Hematopoietic multipotent progenitor cell (in vitro differentiated cells): ENCODE data around the gene ISG15. TPM values are rescaled to one million over a fixed set of nuclear protein-coding genes. Genes with fewer than 3 reads are reported as not detected.
"Not testable (repeated sequence)": the region's sequence is repeated elsewhere in the genome, so short reads cannot be mapped to it uniquely, and the experiment has no call there.

Experiments
- DNase-seq, 3 donors: peaks; one replicate each; pipeline ENCODE4 v3.0.0-alpha.2; 2011 to 2015; ENCODE audit warnings: low read depth in 2 of 3, low spot score in 2 of 3
- total RNA-seq: library from RNA; depleted of rRNA; stranded (reverse); fragments of >200 nt; gene quantifications from one replicate; pipeline ENCODE4 v1.2.3, GENCODE V29; 2012

The ISG15 gene
- total RNA-seq, 1 donor, result 76.2 TPM

- DNase-seq, result no peak
Observed at GRCh38 chr1:974687-975328, 38.5 kb upstream of the ISG15 start.

DNA sequence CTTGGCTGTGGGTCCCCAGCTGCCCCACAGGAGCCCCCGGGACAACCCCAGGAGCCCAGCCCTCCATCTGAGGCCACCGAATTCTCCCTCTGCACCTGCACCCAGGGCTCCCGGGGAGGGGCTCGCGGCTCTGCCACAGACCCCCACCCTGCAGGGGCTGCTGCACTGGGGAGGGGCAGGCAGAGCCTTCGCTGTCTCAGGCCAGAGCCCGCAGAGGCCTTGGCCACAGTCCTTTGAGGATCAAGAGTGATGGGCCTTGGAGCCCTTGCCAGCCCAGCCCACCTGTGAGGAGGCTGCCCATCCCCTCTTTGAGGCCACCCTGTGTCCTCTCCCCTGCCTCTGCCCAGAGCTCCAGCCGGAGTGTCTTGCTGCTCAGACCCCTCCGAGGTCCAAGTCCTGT is 37.9 kb upstream of the ISG15 start:
- DNase-seq, result no peak

DNA sequence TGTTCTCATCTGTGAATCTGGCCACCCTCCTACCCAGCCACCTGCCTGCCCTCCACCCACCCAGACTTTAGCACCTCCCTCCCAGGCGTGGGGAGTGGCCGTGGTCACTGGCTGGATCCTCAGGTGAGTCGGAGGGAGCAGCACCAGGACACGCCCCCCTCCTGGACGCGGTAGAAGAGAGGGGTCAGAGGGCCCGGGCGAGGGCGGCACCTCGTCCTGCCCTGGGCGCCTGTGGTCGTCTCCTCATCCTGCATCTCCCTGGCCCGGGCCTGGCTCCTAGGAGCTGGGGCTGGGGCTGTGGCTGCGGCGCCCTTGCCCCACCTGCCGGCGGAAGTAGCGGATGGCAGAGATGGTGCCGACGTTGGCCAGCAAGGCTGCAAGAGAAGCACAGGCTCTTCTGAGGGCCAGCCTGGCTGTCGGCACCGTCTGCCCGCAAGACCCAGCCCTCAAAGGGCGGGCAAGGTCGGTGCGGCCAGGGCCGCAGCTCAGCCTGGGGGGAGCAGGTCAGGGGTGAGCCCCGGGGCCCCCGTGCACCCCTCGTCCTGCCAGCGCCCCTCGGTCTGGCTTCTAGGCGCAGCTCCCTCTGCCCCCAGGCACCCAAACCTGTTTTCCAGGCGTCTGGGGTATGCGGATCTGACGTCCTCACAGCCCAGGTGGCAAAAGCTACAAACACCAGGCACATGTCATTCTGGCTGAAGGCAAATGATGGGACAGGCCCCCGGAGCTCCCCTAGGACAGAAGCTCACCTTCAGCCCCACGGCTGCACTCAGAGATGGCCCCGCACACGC is 37.2 kb upstream of the ISG15 start:
- DNase-seq, result peak in 2 of 3 donors; percentile 57 to 59

GRCh38 chr1:976791-977190 is 36.5 kb upstream of the ISG15 start:
- DNase-seq, result not testable (repeated sequence)

DNA sequence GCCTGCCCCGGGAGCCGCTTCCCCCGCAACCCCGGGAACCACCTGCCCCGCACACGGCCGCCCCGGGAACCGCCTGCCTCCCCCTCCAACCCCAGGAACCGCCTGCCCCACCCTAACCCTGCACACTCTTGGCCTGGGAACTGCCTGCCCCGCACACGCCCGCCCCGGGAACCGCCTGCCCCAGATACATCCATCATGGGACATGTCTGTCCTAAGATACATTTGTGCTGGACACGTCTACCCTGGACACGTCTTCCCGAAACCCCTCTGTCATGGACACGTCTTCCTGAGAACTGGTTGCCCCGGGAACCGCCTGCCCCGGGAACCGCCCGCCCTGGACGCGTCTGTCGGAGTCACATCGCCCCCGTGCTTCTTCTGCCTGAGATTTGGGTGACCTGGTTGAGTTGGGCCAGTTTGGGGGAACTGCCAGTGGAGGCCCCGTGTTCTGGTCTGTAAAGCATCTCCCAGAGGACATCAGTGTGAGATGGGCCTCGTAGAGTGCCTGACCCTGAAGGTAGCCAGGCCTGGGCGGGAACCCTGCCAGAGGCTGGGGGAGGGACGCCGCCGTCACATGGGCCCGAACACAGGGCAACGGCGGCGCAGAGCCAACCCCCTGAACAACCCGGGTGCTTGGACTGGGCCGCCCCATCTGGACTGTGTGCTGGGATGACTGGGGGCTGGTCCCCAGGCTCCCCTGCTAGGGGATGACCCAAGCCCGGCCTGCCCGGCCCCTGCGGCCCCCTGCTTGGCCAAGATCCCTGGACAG is 35.0 kb upstream of the ISG15 start:
- no peak for DNase-seq

GRCh38 chr1:978835-979743 is 34.2 kb upstream of the ISG15 start:
- DNase-seq, result no peak

DNA sequence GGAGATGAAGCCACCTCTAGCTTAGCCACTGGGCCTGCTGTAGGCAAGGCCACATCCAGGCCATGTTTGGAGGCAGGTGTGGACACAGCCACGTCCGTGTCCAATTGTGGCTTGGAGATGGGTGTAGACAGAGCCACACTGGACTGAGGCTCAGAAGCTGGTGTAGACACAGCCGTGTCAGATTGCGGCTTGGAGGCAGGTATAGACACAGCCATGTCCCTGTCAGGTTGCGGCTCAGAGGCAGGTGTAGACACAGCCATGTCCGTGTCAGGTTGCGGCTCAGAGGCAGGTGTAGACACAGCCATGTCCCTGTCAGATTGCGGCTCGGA is 33.6 kb upstream of the ISG15 start:
- no peak for DNase-seq

DNA sequence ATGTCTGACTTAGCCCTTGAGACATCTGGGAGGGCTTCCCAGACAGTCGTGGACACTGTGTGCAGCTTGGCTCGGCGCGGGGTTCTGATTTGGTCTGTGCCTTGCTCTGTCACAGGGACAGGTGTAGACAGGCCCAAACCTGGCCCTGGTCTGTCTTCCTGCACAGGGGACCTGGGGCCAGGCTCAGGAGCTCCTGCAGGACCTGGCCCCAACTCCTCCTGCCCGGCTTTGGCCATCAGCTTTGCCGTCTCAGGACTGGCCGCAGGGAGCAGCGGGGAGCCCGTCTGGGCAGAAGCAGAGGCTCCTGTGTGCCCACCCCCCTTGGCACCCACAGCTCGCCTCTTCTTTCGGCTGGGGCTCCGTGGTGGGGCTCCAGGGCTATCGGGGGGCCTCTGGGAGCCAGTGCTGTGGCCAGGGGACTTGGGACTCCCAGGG is 33.1 kb upstream of the ISG15 start:
- DNase-seq, result no peak

GRCh38 chr1:980602-981395 is 32.5 kb upstream of the ISG15 start:
- DNase-seq, result no peak

DNA sequence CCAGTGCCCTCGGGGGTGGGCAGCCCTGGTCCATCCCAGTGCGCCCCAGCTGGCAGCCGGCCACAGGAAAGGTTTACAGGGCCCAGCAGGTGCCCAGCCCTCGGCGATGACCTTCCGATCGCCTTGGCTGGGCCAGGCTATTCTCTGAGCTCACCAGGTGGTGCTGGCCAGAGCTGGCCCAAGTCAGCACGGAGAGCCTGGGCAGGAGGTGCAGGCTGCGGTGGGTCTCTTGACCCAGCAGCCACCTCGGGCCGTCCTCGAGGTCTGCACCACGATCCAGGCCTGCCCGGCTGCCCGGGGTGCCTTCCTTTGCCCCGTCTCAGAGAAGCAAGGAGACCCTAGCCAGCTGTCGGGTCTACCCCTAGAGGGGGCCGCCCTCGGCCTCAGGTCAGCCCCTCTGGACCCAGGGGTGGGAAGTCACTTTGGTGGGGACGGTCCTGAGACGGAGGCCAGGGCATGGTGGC is 31.8 kb upstream of the ISG15 start:
- DNase-seq, result no peak

DNA sequence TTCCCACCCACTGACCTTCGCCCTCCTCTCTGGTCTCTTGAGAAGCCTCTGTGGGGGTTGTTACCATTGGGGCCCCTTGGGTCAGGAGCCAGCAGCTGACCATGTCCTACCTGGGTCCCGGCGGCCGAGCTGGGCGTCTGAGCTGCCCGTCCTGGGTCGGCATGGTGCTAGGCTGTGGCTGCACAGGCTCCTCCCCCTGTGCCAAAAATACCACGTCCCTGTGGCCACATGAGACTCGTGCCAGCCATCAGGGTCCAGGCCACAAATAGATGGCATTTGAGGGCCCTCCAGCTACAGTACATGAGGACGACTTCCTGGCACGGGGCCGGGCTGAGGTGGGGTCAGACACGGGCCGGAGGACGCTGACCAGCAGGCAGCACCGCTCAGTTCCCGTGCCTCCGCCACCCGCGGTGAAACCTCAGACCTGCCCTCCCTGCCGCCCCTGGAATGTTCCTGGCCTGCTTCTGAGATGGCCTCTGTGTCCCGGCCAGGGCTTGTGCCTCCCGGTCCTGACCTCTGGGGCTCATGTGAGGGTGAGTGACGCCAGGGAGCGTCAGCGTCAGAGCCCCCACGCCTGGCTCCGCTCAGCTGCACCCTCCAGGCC is 31.2 kb upstream of the ISG15 start, which contains the start of gene PERM1:
Gene PERM1, minus strand, starts transcription at position 139 of the 604 bp plus-strand sequence. CDS start 1,064 bp downstream, outside the sequence.
- no peak for DNase-seq

GRCh38 chr1:982765-983436 is 30.4 kb upstream of the ISG15 start:
- DNase-seq, result no peak

DNA sequence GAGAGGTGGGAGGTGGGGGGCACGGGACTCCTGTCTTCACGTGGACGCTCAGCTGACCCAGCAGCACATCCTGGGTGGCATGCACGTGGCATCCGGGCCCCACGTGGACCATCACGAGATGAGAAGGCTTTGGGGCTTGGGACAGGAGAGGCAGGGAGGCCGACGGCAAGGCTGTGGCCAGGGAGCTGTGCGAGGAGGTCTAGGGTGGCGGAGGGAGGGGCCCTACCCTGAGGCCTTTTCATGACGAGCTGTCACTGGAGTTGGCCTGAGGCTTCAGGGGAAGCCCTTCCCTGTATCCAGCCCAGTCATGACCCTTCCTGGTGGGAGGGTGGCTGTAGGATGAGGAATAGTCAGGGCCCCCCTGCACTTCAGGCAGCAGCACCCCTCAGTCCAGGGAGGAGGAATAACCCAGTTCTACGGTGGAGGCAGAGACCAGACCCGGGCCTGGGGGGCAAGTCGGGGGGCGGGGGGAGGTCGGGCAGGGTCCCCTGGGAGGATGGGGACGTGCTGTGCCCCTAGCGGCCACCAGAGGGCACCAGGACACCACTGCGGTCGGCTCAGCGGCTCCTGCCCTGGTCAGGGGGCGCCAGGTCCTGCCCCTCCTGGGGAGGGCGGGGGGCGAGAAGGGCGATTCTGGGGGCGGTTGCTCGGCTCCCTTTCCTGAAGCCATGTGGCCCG is 29.4 kb upstream of the ISG15 start:
- DNase-seq, result no peak

- no peak for DNase-seq
Observed at GRCh38 chr1:984476-984814, 28.9 kb upstream of the ISG15 start.

DNA sequence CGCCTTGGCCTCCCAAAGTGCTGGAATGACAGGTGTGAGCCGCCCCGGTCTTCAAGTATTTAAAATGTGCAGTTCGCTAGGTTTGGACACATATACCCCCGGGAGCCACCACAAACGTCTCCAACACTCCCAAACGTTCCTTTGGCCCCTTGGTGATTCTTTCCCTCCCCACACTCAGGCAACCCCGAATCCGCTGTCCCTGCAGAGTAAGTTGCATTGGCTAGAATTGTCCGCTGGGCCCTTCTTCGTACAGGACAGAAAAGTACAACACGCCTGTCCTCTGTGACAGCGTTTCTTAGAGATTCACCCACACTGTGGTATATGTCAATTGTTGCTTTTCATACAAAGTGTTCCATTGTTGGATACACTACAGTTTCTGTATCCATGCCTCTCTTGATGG is 28.2 kb upstream of the ISG15 start:
- DNase-seq, result no peak

- DNase-seq, result not testable (repeated sequence)
Observed at GRCh38 chr1:988061-988460, 25.2 kb upstream of the ISG15 start.

DNA sequence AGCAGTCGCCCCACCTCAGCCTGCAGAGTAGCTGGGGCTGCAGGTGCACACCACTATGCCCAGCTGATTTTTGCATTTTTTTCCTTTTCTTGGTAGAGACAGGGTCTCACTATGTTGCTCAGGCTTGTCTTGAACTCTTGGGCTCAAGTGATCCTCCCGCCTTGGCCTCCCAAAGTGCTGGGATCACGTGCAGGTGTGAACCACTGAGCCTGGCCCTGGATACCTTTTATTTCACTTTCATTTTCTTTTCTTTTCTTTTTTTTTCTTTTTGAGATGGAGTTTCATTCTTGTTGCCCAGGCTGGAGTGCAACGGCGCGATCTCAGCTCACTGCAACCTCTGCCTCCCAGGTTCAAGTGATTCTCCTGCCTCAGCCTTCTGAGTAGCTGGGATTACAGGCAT is 22.0 kb upstream of the ISG15 start:
- DNase-seq, result not testable (repeated sequence)

GRCh38 chr1:991895-992294 is 21.4 kb upstream of the ISG15 start:
- no peak for DNase-seq
